ENCODE measurements around the gene TNRC6A. TPM values are rescaled to one million over a fixed set of nuclear protein-coding genes. Genes with fewer than 3 reads are reported as not detected.
A peak's percentile ranks its signal among the peaks of the same experiment; 100 is the strongest.
"Not testable (repeated sequence)": the region's sequence is repeated elsewhere in the genome, so short reads cannot be mapped to it uniquely, and the experiment has no call there.

Gene TNRC6A
- 10 to 100 TPM; 45.3 to 66.5 (median 53.9) TPM for polyA plus RNA-seq (ENCODE audit: insufficient read length in 4 of 4)

GRCh38 chr16:24729243-24729950 lies at the start of gene TNRC6A:
TSS of gene TNRC6A (plus strand) at chr16:24729651. CDS start at chr16:24729842, 191 bp downstream.
- DNase-seq (ENCODE audit: low read depth in 4 of 4, low spot score in 3 of 4) = peak; percentile 69 to 81 (median 74)

- DNase-seq (ENCODE audit: low read depth in 4 of 4, low spot score in 3 of 4) = no peak
These were observed 47.7 kb upstream of the TNRC6A start for GRCh38 chr16:24681793-24682192.

DNA sequence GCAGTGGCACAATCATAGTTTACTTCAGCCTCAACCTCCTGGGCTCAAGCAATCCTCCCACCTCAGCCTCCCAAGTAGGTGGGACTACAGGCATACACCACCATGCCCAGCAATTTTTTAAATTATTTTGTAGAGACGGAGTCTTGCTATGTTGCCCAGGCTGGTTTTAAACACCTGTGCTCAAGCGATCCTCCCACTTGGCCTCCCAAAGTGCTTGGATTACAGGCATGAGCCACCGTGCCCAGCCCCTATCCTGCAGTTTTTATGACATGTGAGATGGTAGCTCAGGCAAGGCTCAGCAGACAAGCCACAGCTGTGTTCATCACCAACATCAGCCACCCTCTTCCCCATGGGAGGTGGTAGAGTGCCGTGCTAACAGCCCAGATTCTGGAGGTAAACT lies 46.2 kb upstream of the TNRC6A start:
- no peak for DNase-seq (ENCODE audit: low read depth in 4 of 4, low spot score in 3 of 4)

GRCh38 chr16:24683847-24684493 lies 45.5 kb upstream of the TNRC6A start:
- DNase-seq (ENCODE audit: low read depth in 4 of 4, low spot score in 3 of 4) = no peak

DNA sequence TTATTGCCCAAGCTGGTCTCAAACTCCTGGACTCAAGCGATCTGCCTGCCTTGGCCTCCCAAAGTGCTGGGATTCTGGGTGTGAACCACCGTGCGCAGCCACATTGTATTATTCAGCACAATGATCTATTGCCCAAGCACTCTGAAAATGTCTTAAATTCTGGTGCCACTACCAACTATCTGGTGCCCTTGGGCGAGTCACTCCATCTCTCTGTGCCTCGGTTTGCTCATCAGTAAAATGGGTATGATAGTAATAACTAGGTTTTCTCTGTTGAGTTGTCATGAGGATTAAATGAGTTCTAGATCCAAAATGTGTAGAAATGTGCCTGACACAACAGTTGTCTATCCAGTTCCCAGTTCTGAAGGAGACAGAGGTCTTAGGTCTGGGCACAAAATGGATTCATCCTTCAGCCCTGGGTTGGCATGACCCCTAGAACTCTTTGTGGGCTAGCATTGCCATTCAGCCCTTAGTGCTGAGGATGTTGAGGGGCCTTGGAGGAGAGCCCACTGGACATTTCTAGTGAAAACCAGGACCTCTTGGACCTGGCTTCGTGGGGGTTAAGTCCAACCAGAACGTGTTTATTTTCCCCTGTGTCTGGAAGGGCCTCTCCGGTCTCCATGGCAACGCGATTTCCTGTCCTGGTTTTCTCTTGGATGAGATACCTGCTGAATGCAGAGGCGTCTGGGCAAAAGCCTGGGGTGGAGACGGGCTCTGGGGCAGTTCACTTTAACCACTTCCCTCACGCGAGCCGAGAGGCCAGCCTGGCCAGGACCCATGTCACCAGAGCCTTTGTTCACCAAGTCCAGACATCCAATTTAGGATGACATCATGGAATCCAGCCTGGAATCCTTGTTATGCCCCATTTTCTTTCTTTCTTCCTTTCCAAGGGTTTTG lies 43.7 kb upstream of the TNRC6A start:
- peak in 3 of 4 donors; percentile 59 to 65 (median 65) for DNase-seq (ENCODE audit: low read depth in 4 of 4, low spot score in 3 of 4)

GRCh38 chr16:24686678-24687077 lies 42.8 kb upstream of the TNRC6A start:
- DNase-seq (ENCODE audit: low read depth in 4 of 4, low spot score in 3 of 4) = no peak

- DNase-seq (ENCODE audit: low read depth in 4 of 4, low spot score in 3 of 4) = no peak
These were observed 41.1 kb upstream of the TNRC6A start for GRCh38 chr16:24688359-24688758.

GRCh38 chr16:24689128-24689527 lies 40.3 kb upstream of the TNRC6A start:
- DNase-seq (ENCODE audit: low read depth in 4 of 4, low spot score in 3 of 4) = no peak

DNA sequence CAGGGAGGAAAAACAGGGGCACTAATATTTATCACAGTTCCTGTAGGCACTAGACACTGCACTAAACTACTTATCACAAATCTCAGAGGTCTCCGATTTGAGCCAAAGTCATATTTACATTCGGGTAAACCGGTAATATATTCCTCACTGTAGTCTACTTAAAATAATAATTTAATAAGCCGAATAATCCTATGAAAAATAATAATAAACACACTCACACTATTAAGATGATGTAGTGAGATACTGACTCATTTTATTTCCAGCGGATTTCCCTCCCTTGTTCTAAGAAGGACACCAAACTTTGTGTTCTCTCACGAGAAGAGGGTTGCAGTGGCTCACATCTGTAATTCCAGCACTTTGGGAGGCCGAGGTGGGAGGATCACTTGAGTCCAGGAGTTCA lies 36.6 kb upstream of the TNRC6A start:
- DNase-seq (ENCODE audit: low read depth in 4 of 4, low spot score in 3 of 4) = no peak

DNA sequence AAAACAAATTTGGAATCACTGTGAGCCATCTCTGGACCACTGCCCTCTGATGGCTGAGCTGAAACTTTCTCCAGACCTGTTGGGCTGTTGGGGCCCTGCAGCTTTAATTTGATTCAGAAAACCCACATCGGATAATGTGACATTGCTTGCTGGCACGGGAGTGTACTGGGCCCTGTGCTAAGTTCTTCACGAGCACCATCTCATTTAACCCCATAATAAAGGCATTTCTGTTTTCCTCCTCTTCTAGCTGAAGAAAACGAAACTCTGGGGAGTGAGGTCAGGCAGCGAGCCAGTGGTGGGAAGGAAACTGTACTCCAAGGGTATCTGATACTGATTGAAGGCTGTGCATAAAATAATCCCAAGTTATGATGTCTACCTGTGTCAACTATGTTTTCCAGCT lies 34.5 kb upstream of the TNRC6A start:
- DNase-seq (ENCODE audit: low read depth in 4 of 4, low spot score in 3 of 4) = no peak

DNA sequence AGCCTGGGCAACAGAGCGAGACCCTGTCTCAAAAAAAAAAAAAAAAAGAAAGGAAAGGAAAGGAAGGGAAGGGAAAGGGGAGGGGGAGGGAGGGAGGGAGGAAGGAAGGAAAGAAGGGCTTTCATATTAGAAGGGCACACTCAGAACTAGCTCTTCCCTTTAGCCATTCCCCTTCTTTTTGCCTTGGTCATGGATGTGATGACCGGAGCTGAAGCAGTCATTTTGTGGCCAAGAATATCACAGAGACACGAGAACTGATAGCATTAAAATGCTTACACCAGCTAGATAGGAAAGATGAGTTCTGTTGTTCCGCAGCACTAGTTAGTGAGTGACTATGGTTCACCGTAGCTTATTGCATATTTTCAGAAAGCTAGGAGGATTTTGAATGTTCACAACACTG lies 32.8 kb upstream of the TNRC6A start:
- no peak for DNase-seq (ENCODE audit: low read depth in 4 of 4, low spot score in 3 of 4)

DNA sequence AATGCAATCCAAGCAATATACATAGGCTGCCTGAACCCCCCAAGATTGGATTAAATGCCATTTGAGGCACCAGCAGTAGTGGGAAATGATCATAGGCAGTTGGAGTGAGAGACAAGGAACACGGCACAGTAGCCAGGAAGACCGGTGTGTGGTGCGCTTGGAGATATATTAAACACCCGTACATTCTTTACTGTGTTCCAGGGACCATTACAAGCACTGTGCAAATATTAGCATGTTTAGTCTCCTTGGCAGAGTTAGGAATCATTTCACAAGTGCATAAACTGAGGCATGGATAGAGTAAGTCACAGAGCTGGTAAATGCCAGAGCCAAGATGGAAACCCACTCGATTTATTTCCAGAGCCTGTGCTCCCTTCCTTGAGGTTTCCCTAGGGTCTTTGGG lies 31.1 kb upstream of the TNRC6A start:
- no peak for DNase-seq (ENCODE audit: low read depth in 4 of 4, low spot score in 3 of 4)

DNA sequence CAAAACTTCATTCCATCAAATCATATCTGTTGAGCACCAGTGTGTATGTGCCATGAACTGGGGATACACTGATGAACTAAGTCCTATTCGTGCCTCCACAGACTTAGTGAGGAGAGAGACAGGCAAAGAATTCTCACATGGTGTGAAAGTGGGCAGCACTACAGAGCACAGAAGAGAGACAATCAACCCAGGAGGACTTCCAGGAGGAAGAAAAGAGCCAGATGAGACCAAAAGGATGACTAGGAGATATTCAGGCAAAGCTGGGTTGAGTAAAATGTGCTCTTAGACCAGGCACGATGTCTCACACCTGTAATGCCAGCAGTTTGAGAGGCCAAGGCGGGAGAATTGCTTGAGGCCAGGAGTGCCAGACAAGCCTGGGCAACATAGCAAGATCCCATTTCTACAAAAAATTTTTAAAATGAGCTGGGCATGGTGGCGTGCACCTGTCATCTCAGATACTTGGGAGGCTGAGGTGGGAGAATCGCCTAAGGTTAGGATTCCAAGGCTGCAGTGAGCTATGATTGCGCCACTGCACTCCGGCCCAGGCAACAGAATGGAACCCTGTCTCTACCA lies 30.2 kb upstream of the TNRC6A start:
- DNase-seq (ENCODE audit: low read depth in 4 of 4, low spot score in 3 of 4) = no peak

GRCh38 chr16:24700549-24701392 lies 28.7 kb upstream of the TNRC6A start:
- no peak for DNase-seq (ENCODE audit: low read depth in 4 of 4, low spot score in 3 of 4)

DNA sequence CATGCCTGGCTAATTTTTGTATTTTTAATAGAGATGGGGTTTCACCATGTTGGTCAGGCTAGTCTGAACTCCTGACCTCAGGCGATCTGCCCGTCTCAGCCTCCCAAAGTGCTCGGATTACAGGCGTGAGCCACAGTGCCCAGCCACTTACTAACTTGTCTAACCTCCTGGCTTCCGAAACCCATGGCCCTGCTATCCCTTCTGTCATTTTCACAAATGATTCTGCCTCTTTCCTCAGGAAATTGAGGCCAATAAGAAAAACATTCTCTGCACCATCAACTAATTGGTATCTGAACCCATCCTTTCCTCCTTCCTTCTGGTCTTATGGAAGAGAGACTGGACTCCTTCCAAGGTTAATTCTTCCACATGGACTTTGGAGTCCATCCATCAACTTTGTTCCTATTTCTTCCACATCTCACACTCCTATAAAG lies 27.9 kb upstream of the TNRC6A start:
- DNase-seq (ENCODE audit: low read depth in 4 of 4, low spot score in 3 of 4) = no peak

GRCh38 chr16:24707760-24708159 lies 21.7 kb upstream of the TNRC6A start:
- DNase-seq (ENCODE audit: low read depth in 4 of 4, low spot score in 3 of 4) = not testable (repeated sequence)

DNA sequence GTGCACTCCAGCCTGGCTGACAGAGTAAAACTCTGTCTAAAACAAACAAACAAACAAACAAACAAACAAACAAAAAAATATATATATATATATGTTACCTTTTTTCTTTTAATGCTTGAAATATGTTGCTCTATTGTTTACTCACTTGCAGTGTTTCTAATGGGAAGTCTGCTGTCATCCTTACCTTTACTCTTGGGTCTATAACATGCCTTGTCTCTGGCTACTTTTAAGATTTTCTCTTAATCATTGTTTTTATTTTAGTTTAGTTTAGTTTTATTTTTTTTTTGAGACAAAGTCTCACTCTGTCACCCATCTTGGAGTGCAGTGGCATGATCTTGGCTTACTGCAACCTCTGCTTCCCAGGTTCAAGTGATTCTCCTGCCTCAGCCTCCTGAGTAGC lies 16.1 kb upstream of the TNRC6A start:
- DNase-seq (ENCODE audit: low read depth in 4 of 4, low spot score in 3 of 4) = no peak

- no peak for DNase-seq (ENCODE audit: low read depth in 4 of 4, low spot score in 3 of 4)
These were observed 12.0 kb upstream of the TNRC6A start for GRCh38 chr16:24717411-24717810.

GRCh38 chr16:24718967-24719521 lies 10.4 kb upstream of the TNRC6A start:
- DNase-seq (ENCODE audit: low read depth in 4 of 4, low spot score in 3 of 4) = no peak

GRCh38 chr16:24721830-24722238 lies 7.6 kb upstream of the TNRC6A start:
- no peak for DNase-seq (ENCODE audit: low read depth in 4 of 4, low spot score in 3 of 4)

Data from right renal pelvis (tissue), 4 donors.